KMS-11 (cell line): Measurements from ENCODE around the gene KLK3.
"Not testable (repeated sequence)": the region's sequence is repeated elsewhere in the genome, so short reads cannot be mapped to it uniquely, and the experiment has no call there.

Experiments used
- H2AFZ ChIP-seq: fragments of 200-600 bp; sonication (generic); 2 replicates; pipeline ENCODE4 v1.6.1; 2016; ENCODE audit warnings: antibody characterized with exemption, mixed run types, low read depth
- H3K27ac ChIP-seq: fragments of 200-600 bp; sonication (generic); 2 replicates; pipeline ENCODE4 v1.6.1; 2016; ENCODE audit warnings: mild to moderate bottlenecking, mixed run types
- H3K27me3 ChIP-seq: fragments of 200-600 bp; sonication (generic); 2 replicates; pipeline ENCODE4 v1.6.1; 2017; ENCODE audit warnings: mild to moderate bottlenecking, low read depth, mixed run types, moderate library complexity; ENCODE audit not compliant: insufficient read depth
- H3K36me3 ChIP-seq: fragments of 200-600 bp; sonication (generic); 2 replicates; pipeline ENCODE4 v1.6.1; 2017; ENCODE audit warnings: mild to moderate bottlenecking, mixed run types; ENCODE audit not compliant: insufficient read depth
- H3K4me1 ChIP-seq: fragments of 200-600 bp; sonication (generic); 2 replicates; pipeline ENCODE4 v1.6.1; 2016; ENCODE audit warnings: mild to moderate bottlenecking, low read depth, mixed run types; ENCODE audit not compliant: poor library complexity, severe bottlenecking
- H3K4me2 ChIP-seq: fragments of 200-600 bp; sonication (generic); 2 replicates; pipeline ENCODE4 v1.7.0; 2016; ENCODE audit warnings: mild to moderate bottlenecking, mixed run types
- H3K4me3 ChIP-seq: fragments of 200-600 bp; sonication (generic); IDR thresholded peaks from 2 replicates; pipeline ENCODE4 v1.6.1; 2017; ENCODE audit warnings: low read depth, low read length, mixed read lengths; ENCODE audit not compliant: insufficient read depth
- H3K79me2 ChIP-seq: fragments of 200-600 bp; sonication (generic); 2 replicates; pipeline ENCODE4 v1.6.1; 2016; ENCODE audit warnings: low read depth, mixed run types; ENCODE audit not compliant: insufficient read depth
- H3K9ac ChIP-seq: fragments of 200-600 bp; sonication (generic); 2 replicates; pipeline ENCODE4 v1.6.1; 2016; ENCODE audit warnings: mild to moderate bottlenecking, mixed run types
- H4K20me1 ChIP-seq: fragments of 200-600 bp; sonication (generic); 2 replicates; pipeline ENCODE4 v1.6.1; 2016; ENCODE audit warnings: mild to moderate bottlenecking, mixed run types; ENCODE audit not compliant: insufficient read depth
- CTCF ChIP-seq: fragments of 200-600 bp; sonication (generic); conservative IDR thresholded peaks from 2 replicates; pipeline ENCODE4 v1.6.1; 2017; ENCODE audit warnings: low read depth, mild to moderate bottlenecking, antibody characterized with exemption, low read length, moderate library complexity, mixed read lengths

Gene KLK3

DNA sequence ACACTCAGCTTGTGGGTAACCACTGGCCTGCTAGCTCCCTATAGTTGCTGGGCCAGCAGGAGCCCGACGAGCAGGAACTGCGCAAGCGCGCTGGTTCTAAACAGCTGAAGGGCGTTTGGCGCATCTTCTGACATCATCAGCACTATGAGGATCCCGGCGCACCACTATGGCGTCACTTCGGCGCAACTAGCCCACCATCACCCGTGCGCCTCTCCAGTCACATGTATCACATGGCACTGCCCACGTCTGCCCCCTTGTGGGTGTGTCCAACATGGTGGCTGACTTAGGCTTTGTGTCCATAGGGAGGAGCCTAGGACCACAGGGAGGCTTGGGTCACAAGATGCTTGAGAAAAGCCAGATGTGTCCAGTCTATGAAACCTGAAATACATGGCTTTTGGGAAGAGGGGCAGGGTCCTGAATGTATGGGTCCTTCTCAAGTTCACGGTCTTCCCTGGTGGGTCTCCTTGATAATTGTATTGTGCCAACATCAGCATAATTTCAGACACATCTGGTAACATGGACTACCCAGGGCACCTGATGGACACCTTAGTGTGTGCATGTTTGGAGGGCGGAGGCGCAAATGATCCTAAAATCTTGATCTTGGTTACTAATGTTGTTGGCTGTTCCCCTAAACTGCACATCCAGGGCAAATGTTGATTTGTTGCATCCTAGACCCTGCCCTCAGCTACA, 38.5 kb downstream of the KLK3 start:
- H3K4me3 ChIP-seq, result no peak overlapping the region
- H4K20me1 ChIP-seq, result no peaks in the 10 kb centered on the region
- H3K27me3 ChIP-seq, result no peaks in the 10 kb centered on the region; the same call in 1 of the 2 replicates
- H3K9ac ChIP-seq, result no peak overlapping the region
- no peaks in the 10 kb centered on the region for H3K36me3 ChIP-seq
- no peaks in the 10 kb centered on the region for H3K79me2 ChIP-seq
- no peaks in the 10 kb centered on the region for H3K4me1 ChIP-seq
- no peak overlapping the region for H3K27ac ChIP-seq
- TF ChIP-seq CTCF, result 0 out of 2 replicates have a peak, but pooled peaks have one; percentile 19
- H3K4me2 ChIP-seq, result no peak overlapping the region
- no peak overlapping the region for H2AFZ ChIP-seq

- H3K27me3 ChIP-seq, result no peaks in the 10 kb centered on the region; the same call in 1 of the 2 replicates
- H3K4me1 ChIP-seq, result no peaks in the 10 kb centered on the region
- H3K4me2 ChIP-seq, result no peak overlapping the region
- H2AFZ ChIP-seq, result no peak overlapping the region
- no peaks in the 10 kb centered on the region for H3K79me2 ChIP-seq
- no peak for TF ChIP-seq CTCF
- no peak overlapping the region for H3K9ac ChIP-seq
- H3K27ac ChIP-seq, result no peak overlapping the region
- no peak overlapping the region for H3K4me3 ChIP-seq
- H3K36me3 ChIP-seq, result no peaks in the 10 kb centered on the region
- H4K20me1 ChIP-seq, result no peaks in the 10 kb centered on the region
Observed at GRCh38 chr19:50894478-50895356, 40.0 kb downstream of the KLK3 start.

GRCh38 chr19:50896089-50896590, 41.4 kb downstream of the KLK3 start:
- not testable (repeated sequence) for H3K36me3 ChIP-seq, H2AFZ ChIP-seq, H3K27ac ChIP-seq, H4K20me1 ChIP-seq, H3K4me1 ChIP-seq, H3K79me2 ChIP-seq, H3K4me3 ChIP-seq, H3K27me3 ChIP-seq, H3K9ac ChIP-seq, H3K4me2 ChIP-seq

DNA sequence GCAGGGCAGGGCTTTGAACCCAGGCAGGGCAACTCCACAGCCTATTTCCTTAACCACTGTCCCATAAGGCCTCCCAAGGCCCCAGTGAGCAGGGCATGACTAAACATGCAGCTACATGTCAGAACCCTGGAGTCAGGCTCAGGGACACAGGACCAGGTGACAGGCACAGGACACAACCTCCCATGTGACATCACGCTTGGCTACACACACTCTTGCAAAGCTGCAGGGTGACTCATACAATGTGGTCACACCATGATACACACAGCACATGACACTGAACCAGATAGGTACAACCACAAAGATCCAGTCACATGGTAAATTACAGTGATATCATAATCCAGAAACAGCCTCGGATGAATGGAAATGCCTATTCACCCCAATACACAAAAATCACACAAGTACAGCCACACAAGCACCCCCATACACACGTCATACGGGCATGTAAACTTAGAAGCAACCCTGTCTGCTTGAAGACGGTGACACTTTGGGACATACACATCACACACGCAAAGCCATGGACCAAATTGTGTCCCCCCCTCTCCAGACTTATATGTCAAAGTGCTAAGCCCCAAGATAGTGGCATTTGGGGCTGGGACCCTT, 42.0 kb downstream of the KLK3 start:
- H3K27me3 ChIP-seq, result no peaks in the 10 kb centered on the region; the same call in 1 of the 2 replicates
- H4K20me1 ChIP-seq, result no peaks in the 10 kb centered on the region
- no peaks in the 10 kb centered on the region for H3K4me1 ChIP-seq
- no peak overlapping the region for H3K4me3 ChIP-seq
- H3K9ac ChIP-seq, result no peak overlapping the region
- H3K36me3 ChIP-seq, result no peaks in the 10 kb centered on the region
- H3K4me2 ChIP-seq, result no peak overlapping the region
- H3K79me2 ChIP-seq, result no peaks in the 10 kb centered on the region
- no peak for TF ChIP-seq CTCF
- H2AFZ ChIP-seq, result no peak overlapping the region
- no peak overlapping the region for H3K27ac ChIP-seq
